GM18867 (cell line): ENCODE results near the gene CLEC20A.
A peak's percentile ranks its signal among the peaks of the same experiment; 100 is the strongest.

Source experiments
- ATAC-seq: cut with Tn5 transposase; IDR thresholded peaks from one replicate; pipeline ENCODE4 v1.9.1; 2021; ENCODE audit warnings: mild to moderate bottlenecking, moderate library complexity; ENCODE audit not compliant: unreplicated experiment

CLEC20A gene

GRCh38 chr1:178496410-178497135, at the start of gene CLEC20A:
TSS of gene CLEC20A (minus strand) at chr1:178496964. CDS start at chr1:178496939, 25 bp downstream.
- ATAC-seq = no peak

- no peak for ATAC-seq
Observed at GRCh38 chr1:178544531-178544930, 47.8 kb upstream of the CLEC20A start.

GRCh38 chr1:178543290-178543607, 46.5 kb upstream of the CLEC20A start:
- peak; percentile 32 for ATAC-seq

DNA sequence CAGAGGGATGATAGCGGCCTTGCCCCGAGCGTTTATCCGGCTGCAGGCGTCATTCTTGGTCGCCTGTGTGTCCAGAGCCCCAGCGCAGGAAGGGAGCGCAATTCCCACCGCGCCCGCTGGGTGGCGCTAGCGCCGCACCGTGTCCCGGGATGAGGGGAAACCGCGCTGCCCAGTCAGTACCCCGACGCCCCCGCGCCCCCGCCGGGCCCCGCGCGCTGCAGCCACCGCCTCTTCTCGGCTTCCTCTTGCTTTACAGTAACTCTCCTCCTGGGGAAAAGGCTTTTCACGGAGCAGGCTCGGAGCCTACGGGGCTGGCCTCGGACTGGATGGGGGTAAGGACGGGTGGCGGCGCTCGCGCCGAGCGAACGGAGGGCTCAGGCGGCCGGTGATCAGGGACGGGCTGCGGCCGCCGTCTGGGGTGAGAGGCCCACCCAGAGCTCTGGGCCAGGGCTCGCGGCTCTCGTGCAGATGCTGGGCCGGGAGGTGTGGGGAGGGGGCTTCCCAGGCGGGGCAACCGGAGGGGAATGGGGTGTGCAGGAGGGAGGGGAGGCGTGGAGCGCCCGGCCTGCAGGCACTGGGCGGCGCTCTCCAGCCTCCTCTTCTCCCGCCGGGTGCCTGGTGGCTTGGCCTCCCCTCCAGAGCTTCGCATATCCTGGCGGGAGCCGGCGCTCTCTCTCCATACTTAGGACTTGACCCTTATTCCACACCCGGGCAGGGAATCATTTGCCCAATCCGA, 46.0 kb upstream of the CLEC20A start:
- peak; percentile 80 for ATAC-seq

DNA sequence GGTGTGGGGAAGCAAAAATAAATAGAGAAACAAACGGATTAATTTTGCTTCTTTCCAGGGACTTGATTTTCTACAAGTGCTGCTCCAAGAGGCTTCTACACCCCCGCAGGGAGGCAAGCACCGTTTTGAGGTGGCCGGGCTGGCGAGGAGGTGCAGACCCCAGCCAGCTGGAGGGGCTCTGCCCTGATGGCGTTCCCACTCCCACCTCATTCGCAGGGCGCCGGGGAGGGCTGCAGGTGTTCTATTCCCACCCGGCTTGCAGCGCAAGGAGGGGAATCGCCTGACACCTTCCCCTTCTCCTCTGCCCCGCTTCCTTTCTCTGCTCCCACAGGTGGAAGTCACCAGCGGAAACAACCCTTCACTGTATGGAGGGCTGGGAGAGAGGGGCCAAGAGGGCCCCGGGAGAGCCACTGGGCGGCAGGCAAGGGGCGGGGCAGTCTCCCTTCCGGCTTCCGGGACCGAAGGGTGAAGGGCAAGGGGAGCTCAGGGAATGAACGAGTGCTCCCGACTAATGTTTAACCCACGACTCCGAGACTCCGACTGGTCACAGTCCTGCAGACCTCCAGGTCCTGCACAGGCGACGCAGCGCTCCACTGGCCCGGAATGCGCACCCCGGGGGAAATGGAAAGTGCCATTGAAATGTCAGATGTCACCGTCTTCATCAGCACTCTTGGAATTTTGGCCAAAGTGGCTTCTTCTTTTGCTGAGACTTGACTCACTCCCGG, 45.2 kb upstream of the CLEC20A start:
- ATAC-seq = peak; percentile 32

DNA sequence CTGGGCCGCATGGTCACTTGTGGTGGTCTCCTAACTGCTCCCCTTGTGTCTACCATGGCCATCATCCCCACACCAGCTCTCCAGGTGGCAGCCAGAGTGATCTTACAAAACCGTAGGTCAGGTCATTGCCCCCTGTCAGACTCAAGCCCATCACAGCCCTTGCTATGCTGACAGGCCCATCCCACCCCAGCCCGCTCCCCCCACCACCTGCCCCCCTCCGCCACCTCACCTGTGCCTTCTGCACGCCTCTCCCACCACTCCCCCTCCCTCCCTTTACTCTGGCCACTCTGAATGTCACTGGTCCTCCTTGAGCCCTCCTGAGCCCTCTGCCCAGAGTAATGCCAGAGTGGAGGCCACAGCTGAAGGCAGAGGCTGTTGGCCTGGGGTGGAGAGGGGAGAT, 44.6 kb upstream of the CLEC20A start:
- no peak for ATAC-seq

DNA sequence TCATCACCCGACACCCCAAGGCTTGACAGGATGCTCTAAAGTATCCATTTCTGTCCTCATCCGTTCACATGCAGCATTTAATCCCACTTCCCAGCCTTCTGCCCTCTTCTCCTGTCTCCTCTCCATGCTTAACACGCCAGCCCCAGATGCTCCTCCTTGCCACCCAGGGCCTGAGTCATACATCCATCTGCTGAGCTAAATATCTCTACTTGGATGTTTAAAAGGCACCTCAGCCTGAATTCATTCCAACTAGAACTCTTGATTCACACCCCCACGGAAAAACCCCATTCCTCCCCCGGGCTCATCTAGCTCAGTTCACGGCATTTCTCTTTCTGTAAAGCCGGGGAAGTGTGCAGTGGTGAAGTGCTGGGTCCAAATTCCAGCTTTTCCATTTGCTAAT, 43.9 kb upstream of the CLEC20A start:
- ATAC-seq = no peak

DNA sequence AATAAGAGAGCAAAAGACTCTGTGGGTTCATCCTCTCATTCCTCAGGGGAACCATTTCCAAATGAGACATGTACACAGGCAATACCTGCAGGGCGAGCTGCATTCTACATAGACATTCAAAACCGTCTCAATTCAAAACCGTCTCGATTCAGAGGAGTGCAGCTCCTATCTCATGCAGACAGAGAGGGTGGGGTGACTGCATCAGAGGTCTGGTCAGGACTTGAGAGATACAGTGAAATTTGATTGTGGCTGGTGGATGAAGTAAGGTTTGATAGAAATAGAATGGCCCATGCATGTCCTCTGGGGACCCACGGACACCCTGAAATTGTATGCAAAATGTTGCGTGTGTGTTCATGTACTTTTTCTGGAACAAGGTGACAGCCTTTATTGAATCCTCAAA, 43.4 kb upstream of the CLEC20A start:
- no peak for ATAC-seq

- no peak for ATAC-seq
Observed at GRCh38 chr1:178539291-178539690, 42.5 kb upstream of the CLEC20A start.

DNA sequence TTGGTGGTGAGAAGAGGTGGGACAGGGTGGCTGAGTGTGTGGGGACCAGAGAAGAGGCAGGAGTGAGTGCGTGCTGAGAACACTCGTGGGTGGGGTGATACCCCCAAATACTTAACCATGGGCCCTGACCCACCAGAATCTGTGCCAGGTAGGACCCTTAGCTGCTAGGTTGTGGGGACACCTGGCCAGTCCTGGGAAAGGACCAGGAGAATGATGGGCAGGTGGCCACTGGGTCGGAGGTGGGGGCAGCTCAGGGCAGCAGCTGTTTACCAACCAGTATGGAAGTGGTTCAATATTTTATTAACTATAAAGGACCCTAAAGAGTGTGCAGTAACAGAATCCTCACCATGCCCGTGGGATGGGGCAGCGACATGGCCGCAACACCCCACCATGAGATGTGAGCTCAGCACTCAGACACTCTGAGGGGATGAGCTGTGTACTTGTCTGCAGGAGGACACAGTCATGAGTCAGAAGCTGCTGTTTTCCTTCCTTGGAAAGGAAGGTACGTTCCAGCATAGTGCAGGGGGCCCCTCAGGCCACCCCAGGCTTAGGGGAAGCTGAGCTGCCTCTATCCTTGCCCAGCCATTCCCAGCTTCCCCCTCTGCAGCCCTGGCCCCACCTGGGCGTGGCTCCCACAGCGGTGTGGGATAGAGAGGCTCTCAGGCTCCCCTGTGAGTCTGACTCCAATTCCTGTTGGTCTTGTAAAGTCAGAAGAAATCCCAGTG, 41.6 kb upstream of the CLEC20A start:
- no peak for ATAC-seq

- no peak for ATAC-seq
Observed at GRCh38 chr1:178537382-178538090, 40.8 kb upstream of the CLEC20A start.

DNA sequence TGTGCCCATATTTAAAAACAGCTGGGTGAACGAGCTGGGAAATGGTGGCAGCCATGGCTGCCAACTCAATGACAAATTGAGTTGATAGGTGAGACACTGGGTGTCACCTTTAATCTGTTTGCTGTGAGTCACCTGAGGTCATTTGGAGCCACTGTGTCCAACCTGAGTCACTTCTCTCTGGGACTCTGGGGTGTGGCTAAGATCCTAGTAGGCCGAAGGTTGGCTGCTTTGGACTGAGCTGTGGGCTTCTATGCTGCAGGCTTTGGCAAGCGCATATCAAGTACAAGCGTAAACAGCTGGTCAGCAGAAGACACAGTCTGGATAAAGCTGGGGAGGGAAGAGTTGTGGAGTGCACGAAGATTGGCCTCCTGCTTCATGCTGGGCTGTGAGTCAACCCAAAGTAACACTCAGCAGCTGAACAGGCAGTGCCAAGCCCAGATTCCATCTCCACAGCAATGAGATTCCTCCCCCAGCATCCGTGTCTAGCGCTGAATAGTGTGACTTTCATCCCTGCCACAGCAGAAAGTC, 40.1 kb upstream of the CLEC20A start:
- ATAC-seq = no peak

DNA sequence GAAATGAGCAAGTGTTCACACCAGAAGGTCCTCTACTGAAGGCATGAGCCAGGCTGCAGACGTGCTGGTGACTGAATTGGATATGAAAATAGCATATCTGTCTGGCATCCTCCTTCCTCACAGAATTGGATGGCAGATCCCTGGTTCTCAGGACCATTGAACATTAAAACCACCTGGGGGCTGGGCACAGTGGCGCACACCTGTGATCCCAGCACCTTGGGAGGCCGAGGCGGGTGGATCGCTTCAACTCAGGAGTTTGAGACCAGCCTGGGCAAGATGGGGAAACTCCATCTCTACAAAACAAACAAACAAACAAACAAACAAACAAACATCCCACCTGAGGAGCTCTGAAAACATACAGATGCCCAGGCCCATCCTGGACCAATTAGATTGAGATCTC, 39.6 kb upstream of the CLEC20A start:
- no peak for ATAC-seq

GRCh38 chr1:178534137-178534868, 37.5 kb upstream of the CLEC20A start:
- ATAC-seq = no peak

DNA sequence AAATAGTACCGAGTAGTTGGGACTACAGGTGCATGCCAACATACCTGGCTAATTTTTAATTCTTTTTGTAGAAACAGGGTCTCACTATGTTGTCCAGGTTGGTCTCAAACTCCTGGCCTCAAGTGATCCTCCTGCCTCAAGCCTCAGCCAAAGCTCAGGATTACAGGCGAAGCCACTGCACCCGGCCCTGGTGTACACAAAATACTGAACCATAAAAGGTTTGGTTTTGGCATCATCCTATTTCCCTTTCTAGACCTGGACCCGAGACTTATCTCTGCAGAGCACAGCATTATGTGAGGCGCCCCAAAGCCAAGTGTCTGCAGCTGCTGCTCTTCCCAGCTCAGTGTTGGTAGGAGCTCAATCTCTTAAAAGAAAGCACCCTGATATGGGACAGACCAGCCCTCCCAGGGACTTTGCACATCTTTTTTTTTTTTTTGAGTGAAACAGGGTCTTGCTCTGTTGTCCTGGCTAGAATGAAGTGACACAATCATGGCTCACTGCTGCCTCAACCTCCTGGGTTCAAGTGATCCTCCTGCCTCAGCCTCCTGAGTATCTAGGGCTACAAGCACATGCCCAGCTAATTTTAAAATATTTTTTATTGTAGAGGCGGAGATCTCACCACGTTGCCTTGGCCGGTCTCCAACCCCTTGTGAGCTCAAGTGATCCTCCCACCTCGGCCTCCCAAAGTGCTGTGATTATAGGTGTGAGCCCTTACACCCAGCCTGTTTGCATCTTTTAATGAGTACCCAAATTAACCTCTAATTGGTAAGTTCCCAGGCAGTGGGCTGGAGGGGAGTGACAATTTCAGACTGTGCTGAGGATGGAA, 36.6 kb upstream of the CLEC20A start:
- no peak for ATAC-seq

- ATAC-seq = peak; percentile 78
Observed at GRCh38 chr1:178532392-178532791, 35.6 kb upstream of the CLEC20A start.

DNA sequence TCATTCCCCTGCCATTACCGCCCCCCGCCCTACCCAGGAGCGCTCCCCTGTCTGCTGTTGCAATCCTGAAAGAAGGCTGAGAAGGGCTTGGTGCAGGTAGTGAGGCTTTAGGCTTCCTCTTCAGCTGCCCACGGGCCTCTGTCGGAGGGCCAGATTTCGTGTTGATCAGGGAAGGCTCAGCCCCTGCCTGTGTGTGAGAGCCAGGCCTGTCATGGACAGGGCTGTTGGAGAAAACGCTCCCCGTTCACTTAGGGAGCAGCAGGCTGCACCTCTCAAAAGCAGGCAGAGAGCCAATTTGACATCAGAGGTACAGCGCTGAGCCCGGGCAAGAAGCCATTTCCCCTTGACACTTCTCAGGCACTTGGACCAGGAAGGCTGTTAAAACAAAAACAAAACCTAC, 35.1 kb upstream of the CLEC20A start:
- ATAC-seq = peak; percentile 14

DNA sequence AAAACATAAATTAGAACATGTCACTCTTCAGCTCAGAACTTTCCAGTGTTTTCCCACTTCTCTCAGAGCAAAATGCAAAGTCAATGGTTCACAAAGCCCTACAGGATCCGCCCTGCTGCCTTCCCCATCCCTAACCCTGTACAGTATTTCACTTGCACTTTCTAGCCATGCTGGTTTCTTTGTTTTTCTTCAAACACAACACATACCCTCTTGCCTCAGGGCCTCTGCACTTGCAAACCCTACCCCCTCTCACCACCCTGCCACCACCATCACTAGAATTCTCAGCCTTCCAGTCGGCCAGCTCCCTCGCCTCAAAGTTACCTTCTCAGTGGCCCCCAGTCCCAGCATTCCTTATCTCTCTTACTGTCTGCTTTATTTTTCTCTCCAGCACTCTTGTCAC, 33.7 kb upstream of the CLEC20A start:
- no peak for ATAC-seq

DNA sequence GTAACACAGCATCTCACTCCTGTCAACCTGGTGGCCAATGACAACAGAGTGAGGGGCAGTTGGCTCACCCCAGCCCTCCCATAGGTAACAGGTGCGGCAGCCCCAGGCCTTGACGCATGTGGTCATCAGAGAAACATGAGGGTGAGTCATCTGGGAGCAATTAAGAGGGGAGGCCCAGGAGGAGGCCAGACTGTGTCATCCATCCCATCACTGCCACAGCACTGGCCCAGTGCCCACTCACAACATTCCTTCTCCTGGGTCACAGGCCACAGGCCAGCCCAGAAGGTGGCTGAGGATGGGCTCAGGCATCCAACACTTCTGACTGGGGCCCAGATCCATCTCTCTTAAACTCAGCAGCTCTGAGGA, 33.3 kb upstream of the CLEC20A start:
- no peak for ATAC-seq
